GM12878 (cell line): ENCODE data around the gene SDCCAG8. TPM values are rescaled to one million over a fixed set of nuclear protein-coding genes. Genes with fewer than 3 reads are reported as not detected.

Experiments
- ATAC-seq: fragments of 200-7000 bp; cut with Tn5 transposase; 3 replicates; pipeline ENCODE4 v1.9.1; 2020; ENCODE audit warnings: mild to moderate bottlenecking, moderate library complexity
- BruUV-seq: library from RNA; stranded (reverse); fragments of 400-500 nt; replicated peaks from 2 replicates; lab custom pipeline; 2021; lab: Mats Ljungman, UMichigan
- CTCF ChIA-PET: fragments of 300-600 bp; sonication (Branson Sonifier 250); formaldehyde crosslinking; extraction: SDS; loops from one replicate; lab custom pipeline; 2021; ENCODE audit warnings: inconsistent platforms; lab: Yijun Ruan, JAX
- POLR2A ChIA-PET: fragments of 350-600 bp; formaldehyde crosslinking; extraction: SDS; loops from one replicate; lab custom pipeline; 2021; ENCODE audit warnings: inconsistent platforms; lab: Charles Lee
- RAD21 ChIA-PET: fragments of 300-600 bp; sonication (Branson Sonifier 250); formaldehyde crosslinking; loops from one replicate; lab custom pipeline; 2023; ENCODE audit warnings: antibody characterized with exemption; ENCODE audit not compliant: unreplicated experiment; lab: Charles Lee
- SMC1A ChIA-PET: fragments of 300-600 bp; sonication (Branson Sonifier 250); formaldehyde crosslinking; loops from one replicate; lab custom pipeline; 2023; ENCODE audit not compliant: unreplicated experiment, uncharacterized antibody; lab: Charles Lee
- DNase-seq: peaks from one replicate; pipeline ENCODE4 v3.0.0-alpha.2; 2011; ENCODE audit warnings: low read depth, low spot score
- FAIRE-seq: peaks from 3 replicates; lab custom pipeline; 2011; peaks lifted over from hg19 to GRCh38; lab: Jason Lieb, UNC
- H2AFZ ChIP-seq: 2 replicates; pipeline ENCODE4 v1.6.0; 2011; ENCODE audit warnings: low read depth, low read length, control low read depth; ENCODE audit not compliant: control insufficient read depth
- H3K27ac ChIP-seq: 2 replicates; pipeline ENCODE4 v1.5.1; 2011; ENCODE audit warnings: control low read depth; ENCODE audit not compliant: control insufficient read depth, insufficient read depth
- H3K27me3 ChIP-seq, 2 experiments: replicated peaks in 1 of 2; 2 replicates each; pipeline versions ENCODE4 v1.6.0 to v1.6.1; 2011; ENCODE audit warnings: low read length in 1 of 2; ENCODE audit not compliant: control insufficient read depth in 2 of 2, insufficient read depth in 2 of 2
- H3K36me3 ChIP-seq, 2 experiments: 2 replicates each; pipeline ENCODE4 v1.5.1; 2011; ENCODE audit warnings: low read length in 1 of 2; ENCODE audit not compliant: control insufficient read depth in 2 of 2, insufficient read depth in 2 of 2
- H3K4me1 ChIP-seq: 2 replicates; pipeline ENCODE4 v1.6.1; 2011; ENCODE audit warnings: mild to moderate bottlenecking, low read length, moderate library complexity, mixed read lengths; ENCODE audit not compliant: control insufficient read depth, insufficient read depth
- H3K4me2 ChIP-seq: 2 replicates; pipeline ENCODE4 v1.6.0; 2011; ENCODE audit warnings: control low read depth; ENCODE audit not compliant: control insufficient read depth, insufficient read depth
- H3K4me3 ChIP-seq: fragments of 200-600 bp; sonication (generic); 2 replicates; pipeline ENCODE4 v1.5.1; 2016
- H3K79me2 ChIP-seq: 2 replicates; pipeline ENCODE4 v1.6.0; 2011; ENCODE audit warnings: low read length; ENCODE audit not compliant: control insufficient read depth, insufficient read depth
- H3K9ac ChIP-seq: 2 replicates; pipeline ENCODE4 v1.8.0; 2011; ENCODE audit warnings: low read length, control low read depth, mixed read lengths; ENCODE audit not compliant: control insufficient read depth, insufficient read depth
- H3K9me3 ChIP-seq: replicated peaks from 3 replicates; pipeline ENCODE4 v1.5.1; 2011; ENCODE audit warnings: mild to moderate bottlenecking, low read length; ENCODE audit not compliant: control insufficient read depth, insufficient read depth
- H4K20me1 ChIP-seq: 2 replicates; pipeline ENCODE4 v1.6.0; 2011; ENCODE audit not compliant: control insufficient read depth, insufficient read depth
- CBFB ChIP-seq: IDR thresholded peaks from 2 replicates; pipeline ENCODE4 v1.6.1; 2016; ENCODE audit warnings: antibody characterized with exemption, low read depth
- CEBPB ChIP-seq, 2 experiments: fragments of 150-350 bp in 1 of 2; IDR thresholded peaks; 2 replicates each; pipeline ENCODE4 v1.6.1; 2012 to 2014; ENCODE audit warnings: low read depth in 2 of 2, low read length in 2 of 2, borderline replicate concordance in 1 of 2, inconsistent platforms in 1 of 2
- EGR1 ChIP-seq, 2 experiments: IDR thresholded peaks; 1 replicate in 1 of 2; 2 replicates in 1 of 2; pipeline ENCODE4 v1.6.1; 2011 to 2012; ENCODE audit warnings: low read depth in 2 of 2, low read length in 2 of 2, borderline replicate concordance in 1 of 2, mild to moderate bottlenecking in 1 of 2, moderate library complexity in 1 of 2
- ETV6 ChIP-seq, 2 experiments: fragments of 450-650 bp in 1 of 2; IDR thresholded peaks in 1 of 2; conservative IDR thresholded peaks in 1 of 2; 2 replicates each; pipeline ENCODE4 v1.6.1; 2014; ENCODE audit warnings: antibody characterized with exemption in 1 of 2, borderline replicate concordance in 1 of 2, low read depth in 1 of 2, mild to moderate bottlenecking in 1 of 2, moderate library complexity in 1 of 2
- HDAC2 ChIP-seq: fragments of 200-600 bp; sonication (generic); IDR thresholded peaks from 2 replicates; pipeline ENCODE4 v1.6.1; 2017
- HDAC6 ChIP-seq: fragments of 200-600 bp; sonication (generic); IDR thresholded peaks from one replicate; pipeline ENCODE4 v1.8.0; 2017; ENCODE audit warnings: antibody characterized with exemption; ENCODE audit not compliant: unreplicated experiment
- MEF2B ChIP-seq: fragments of 450-650 bp; IDR thresholded peaks from 2 replicates; pipeline ENCODE4 v1.6.1; 2018; ENCODE audit warnings: mild to moderate bottlenecking, moderate library complexity; ENCODE audit not compliant: partially characterized antibody, poor library complexity, severe bottlenecking
- MTA2 ChIP-seq: fragments of 450-650 bp; IDR thresholded peaks from 2 replicates; pipeline ENCODE4 v1.6.1; 2016; ENCODE audit warnings: low read depth, mild to moderate bottlenecking, moderate library complexity
- MYC ChIP-seq: IDR thresholded peaks from 2 replicates; pipeline ENCODE4 v1.6.1; 2011; ENCODE audit warnings: mild to moderate bottlenecking, low read length, moderate library complexity, inconsistent platforms; ENCODE audit not compliant: insufficient read depth, insufficient replicate concordance, insufficient read length, severe bottlenecking
- PML ChIP-seq: IDR thresholded peaks from 2 replicates; pipeline ENCODE4 v1.6.1; 2012; ENCODE audit warnings: low read length, inconsistent platforms
- RAD51 ChIP-seq: fragments of 450-650 bp; IDR thresholded peaks from 2 replicates; pipeline ENCODE4 v1.6.1; 2016; ENCODE audit warnings: moderate library complexity, mild to moderate bottlenecking, inconsistent platforms
- SMARCA5 ChIP-seq: fragments of 450-650 bp; IDR thresholded peaks from 2 replicates; pipeline ENCODE4 v1.6.1; 2017; ENCODE audit warnings: mild to moderate bottlenecking
- SPI1 ChIP-seq: IDR thresholded peaks from 2 replicates; pipeline ENCODE4 v1.6.1; 2011; ENCODE audit warnings: low read depth, mild to moderate bottlenecking, low read length, moderate library complexity, borderline replicate concordance; ENCODE audit not compliant: insufficient read depth
- SREBF1 ChIP-seq: IDR thresholded peaks from 2 replicates; pipeline ENCODE4 v1.6.1; 2012; ENCODE audit warnings: mild to moderate bottlenecking, low read length
- SRF ChIP-seq, 2 experiments: IDR thresholded peaks; 2 replicates each; pipeline ENCODE4 v1.6.1; 2011; ENCODE audit warnings: low read depth in 2 of 2, low read length in 2 of 2, mild to moderate bottlenecking in 1 of 2, moderate library complexity in 1 of 2
- SUPT20H ChIP-seq: IDR thresholded peaks from 2 replicates; pipeline ENCODE4 v1.6.1; 2011; ENCODE audit warnings: low read depth, mild to moderate bottlenecking, low read length, moderate library complexity, borderline replicate concordance; ENCODE audit not compliant: control insufficient read depth
- SUZ12 ChIP-seq: fragments of 200-600 bp; sonication (generic); IDR thresholded peaks from one replicate; pipeline ENCODE4 v1.6.1; 2018; ENCODE audit warnings: antibody characterized with exemption, mild to moderate bottlenecking; ENCODE audit not compliant: unreplicated experiment
- TAF1 ChIP-seq: IDR thresholded peaks from 2 replicates; pipeline ENCODE4 v1.6.1; 2011; ENCODE audit warnings: mild to moderate bottlenecking, low read depth, low read length, borderline replicate concordance
- USF1 ChIP-seq: IDR thresholded peaks from 2 replicates; pipeline ENCODE4 v1.6.1; 2011; ENCODE audit warnings: borderline replicate concordance, low read depth, mild to moderate bottlenecking, moderate library complexity, mixed read lengths, low read length; ENCODE audit not compliant: insufficient read depth; ENCODE audit errors: extremely low read length
- USF2 ChIP-seq: IDR thresholded peaks from 2 replicates; pipeline ENCODE4 v1.6.1; 2011; ENCODE audit warnings: low read depth, low read length, improper control_type of control experiment, borderline replicate concordance
- ZSCAN29 ChIP-seq: fragments of 450-650 bp; IDR thresholded peaks from 2 replicates; pipeline ENCODE4 v1.6.1; 2017; ENCODE audit warnings: mild to moderate bottlenecking, moderate library complexity
- WGBS: methylation state at CpG from one replicate; pipeline ENCODE4 v1.1.6; 2016; ENCODE audit warnings: low lambda C conversion rate; ENCODE audit not compliant: insufficient replicate concordance, insufficient coverage; ENCODE audit errors: missing lambda C conversion rate; 5-methylcytosine and 5-hydroxymethylcytosine counted together
- in situ Hi-C: fragments of 300-500 bp; cut with MboI; formaldehyde crosslinking; loops from 9 replicates; pipeline ENCODE4 v1.14.3; 2018; ENCODE audit warnings: mixed read lengths
- intact Hi-C: fragments of 100-400 bp; cut with micrococcal nuclease; formaldehyde crosslinking; loops from one replicate; pipeline ENCODE4 v1.14.2; 2022; ENCODE audit not compliant: unreplicated experiment
- polyA plus RNA-seq, 11 experiments: library from polyadenylated mRNA; depleted of rRNA in 4 of 11; unstranded in 6 of 11; stranded (reverse) in 5 of 11; fragments of >200 nt; fragmentation: Nextera tagmentation in 4 of 11; fragmentation: Illumina TruSeq in 1 of 11; extraction: Ambion mirVana in 4 of 11; extraction: Trizol in 1 of 11; gene quantifications; 1 replicate in 1 of 11; 2 replicates in 10 of 11; pipeline versions ENCODE4 v1.2.1 to v1.2.3, GENCODE V29; 2011 to 2016; ENCODE audit warnings: inconsistent platforms in 2 of 11, missing spikeins in 2 of 11, low read depth in 1 of 11
- total RNA-seq, 4 experiments: library from RNA; depleted of rRNA in 3 of 4; stranded (reverse); fragments of >200 nt in 3 of 4; fragmentation: Illumina TruSeq in 1 of 4; extraction: Trizol in 1 of 4; gene quantifications; 2 replicates each; pipeline versions ENCODE4 v1.2.1 to v1.2.3, GENCODE V29; 2013 to 2021

Gene SDCCAG8
- total and polyA plus RNA-seq, 10 of the 15 experiments (the other 5 are each of a cell fraction or from before 2014, with no cell fraction given): 15.0 to 25.6 (median 20.6) TPM

- TF ChIP-seq MTA2 (no peak), ETV6 (conservative IDR thresholded peaks at IDR 0.05 in 1 of 2, IDR thresholded peaks at IDR 0.05 in 1 of 2; ENCODE audit: borderline replicate concordance in 1 of 2, low read depth in 1 of 2) (no peak), MEF2B (peak; percentile 71), EGR1 (IDR thresholded peaks at IDR 0.05; ENCODE audit: borderline replicate concordance in 1 of 2, low read depth in 2 of 2, low read length in 2 of 2) (0 out of 3 replicates have a peak, but pooled peaks of 1 of the 2 experiments have one; percentile 39), SRF (IDR thresholded peaks at IDR 0.05; ENCODE audit: low read depth in 2 of 2, low read length in 2 of 2) (no peak), SREBF1 (no peak), USF1 (peak; percentile 24), RAD51 (peak; percentile 28; the same call in 1 of the 2 replicates), CEBPB (IDR thresholded peaks at IDR 0.05; ENCODE audit: borderline replicate concordance in 1 of 2, low read depth in 2 of 2, low read length in 2 of 2) (no peak)
These were observed 250.3 kb downstream of the SDCCAG8 start (continued) for GRCh38 chr1:243505986-243506689.

- ChIA-PET RAD21 (interaction anchor here (0.5 kb wide), 1 partner anchor 183 kb away, joined by 3 read pairs; no protein-coding TSS in a partner anchor), SMC1A (interaction anchor here (1.8 to 2.4 kb wide), 2 partner anchors 13 to 41 kb away, joined by 5 read pairs; no protein-coding TSS in a partner anchor), CTCF (no interaction called here), POLR2A (no interaction called here)
- H3K27me3 ChIP-seq: no peaks in the 10 kb centered on the region
- intact Hi-C loops (no loop called here), in situ Hi-C loops (no loop called here)
- FAIRE-seq: no peak
- WGBS: 96% methylated on average over 5 of the region's 5 CpGs
- no peaks in the 10 kb centered on the region for H3K9me3 ChIP-seq
- no peak for DNase-seq
- H3K36me3 ChIP-seq: no peaks in the 10 kb centered on the region; a peak in 1 of 4 replicates
- H4K20me1 ChIP-seq: no peaks in the 10 kb centered on the region
- BruUV-seq: no TSS peak
- H3K4me3 ChIP-seq: no peak overlapping the region
- peaks cover 3% of the 10 kb centered on the region for H3K4me1 ChIP-seq
- no peak for ATAC-seq
- H3K9ac ChIP-seq: no peak overlapping the region
- H3K4me2 ChIP-seq: no peak overlapping the region
- no peak overlapping the region for H3K27ac ChIP-seq
- no peak overlapping the region for H2AFZ ChIP-seq
- H3K79me2 ChIP-seq: no peaks in the 10 kb centered on the region
- no peak for TF ChIP-seq PML
- no peak for TF ChIP-seq HDAC2
- TF ChIP-seq SUPT20H: no peak
- no peak for TF ChIP-seq ZSCAN29
- no peak for TF ChIP-seq HDAC6
- TF ChIP-seq USF2: no peak
- no peak for TF ChIP-seq SUZ12
- TF ChIP-seq SMARCA5: no peak
- no peak for TF ChIP-seq SPI1
- no peak for TF ChIP-seq CBFB
- no peak for TF ChIP-seq TAF1
- TF ChIP-seq MYC: no peak
These were observed 251.3 kb downstream of the SDCCAG8 start for GRCh38 chr1:243507001-243507671.
